ENCODE measurements around the gene MRPS34.

MRPS34 gene

DNA sequence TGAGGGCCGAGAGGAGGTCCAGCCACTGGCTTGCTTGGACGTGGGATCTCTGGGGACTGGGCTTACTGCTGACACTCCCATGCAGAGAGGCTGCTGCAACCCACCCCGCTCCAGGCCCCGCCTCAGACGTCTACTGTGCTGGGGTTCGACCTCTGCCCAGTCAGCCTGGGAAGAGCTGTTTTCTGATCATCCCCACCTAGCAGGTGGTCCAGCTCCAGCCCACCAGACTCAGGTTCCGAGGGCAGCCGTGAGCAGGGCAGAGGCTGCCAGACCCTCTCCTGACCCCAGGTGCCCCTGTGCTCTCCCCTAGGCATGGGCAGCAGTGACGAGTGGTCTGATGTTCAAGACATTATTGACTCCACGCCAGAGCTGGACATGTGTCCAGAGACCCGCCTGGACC is 25.0 kb downstream of the MRPS34 start:
- H3K4me1 ChIP-seq = no peaks in the 10 kb centered on the region
- no peaks in the 10 kb centered on the region for H3K79me2 ChIP-seq
- no peak overlapping the region for H3K27ac ChIP-seq
- no peaks in the 10 kb centered on the region for H3K27me3 ChIP-seq (ENCODE audit: control insufficient read depth, insufficient read depth, low read length)
- no peak overlapping the region for H3K4me3 ChIP-seq (ENCODE audit: low read depth, low read length)
- TF ChIP-seq, protein P1, sequence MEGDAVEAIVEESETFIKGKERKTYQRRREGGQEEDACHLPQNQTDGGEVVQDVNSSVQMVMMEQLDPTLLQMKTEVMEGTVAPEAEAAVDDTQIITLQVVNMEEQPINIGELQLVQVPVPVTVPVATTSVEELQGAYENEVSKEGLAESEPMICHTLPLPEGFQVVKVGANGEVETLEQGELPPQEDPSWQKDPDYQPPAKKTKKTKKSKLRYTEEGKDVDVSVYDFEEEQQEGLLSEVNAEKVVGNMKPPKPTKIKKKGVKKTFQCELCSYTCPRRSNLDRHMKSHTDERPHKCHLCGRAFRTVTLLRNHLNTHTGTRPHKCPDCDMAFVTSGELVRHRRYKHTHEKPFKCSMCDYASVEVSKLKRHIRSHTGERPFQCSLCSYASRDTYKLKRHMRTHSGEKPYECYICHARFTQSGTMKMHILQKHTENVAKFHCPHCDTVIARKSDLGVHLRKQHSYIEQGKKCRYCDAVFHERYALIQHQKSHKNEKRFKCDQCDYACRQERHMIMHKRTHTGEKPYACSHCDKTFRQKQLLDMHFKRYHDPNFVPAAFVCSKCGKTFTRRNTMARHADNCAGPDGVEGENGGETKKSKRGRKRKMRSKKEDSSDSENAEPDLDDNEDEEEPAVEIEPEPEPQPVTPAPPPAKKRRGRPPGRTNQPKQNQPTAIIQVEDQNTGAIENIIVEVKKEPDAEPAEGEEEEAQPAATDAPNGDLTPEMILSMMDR (IDR thresholded peaks at IDR 0.05) = no peak
- no peaks in the 10 kb centered on the region for H3K9me3 ChIP-seq (ENCODE audit: control insufficient read depth, low read length)
- H3K4me2 ChIP-seq (ENCODE audit: low read length) = no peak overlapping the region
- H3K36me3 ChIP-seq (ENCODE audit: control insufficient read depth, insufficient read depth, low read length) = no peaks in the 10 kb centered on the region
- H3K9ac ChIP-seq = no peak overlapping the region
- no peak overlapping the region for H2AFZ ChIP-seq

DNA sequence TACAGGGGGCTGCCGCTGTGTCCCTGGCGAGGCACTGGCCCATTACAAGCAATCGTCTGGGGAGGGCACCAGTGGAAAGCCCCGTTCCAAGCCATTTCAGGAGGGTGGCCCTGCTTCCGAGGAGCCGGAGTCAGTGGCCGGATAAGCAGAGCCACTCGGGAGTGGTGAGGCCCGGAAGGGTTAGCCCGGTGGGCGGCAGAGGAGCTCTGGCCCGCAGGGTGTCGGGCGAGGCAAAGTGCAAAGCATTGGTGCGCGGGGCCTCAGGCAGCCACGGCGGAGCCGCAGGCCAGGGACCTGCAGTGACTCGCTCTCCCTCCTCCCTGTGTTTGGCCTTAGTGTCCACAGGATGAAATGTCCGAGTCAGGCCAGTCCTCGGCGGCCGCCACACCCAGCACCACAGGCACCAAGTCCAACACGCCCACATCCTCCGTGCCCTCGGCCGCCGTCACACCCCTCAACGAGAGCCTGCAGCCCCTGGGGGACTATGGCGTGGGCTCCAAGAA is 26.2 kb downstream of the MRPS34 start:
- TF ChIP-seq, protein P1 (IDR thresholded peaks at IDR 0.05) = no peak
- no peaks in the 10 kb centered on the region for H3K36me3 ChIP-seq (ENCODE audit: control insufficient read depth, insufficient read depth, low read length)

DNA sequence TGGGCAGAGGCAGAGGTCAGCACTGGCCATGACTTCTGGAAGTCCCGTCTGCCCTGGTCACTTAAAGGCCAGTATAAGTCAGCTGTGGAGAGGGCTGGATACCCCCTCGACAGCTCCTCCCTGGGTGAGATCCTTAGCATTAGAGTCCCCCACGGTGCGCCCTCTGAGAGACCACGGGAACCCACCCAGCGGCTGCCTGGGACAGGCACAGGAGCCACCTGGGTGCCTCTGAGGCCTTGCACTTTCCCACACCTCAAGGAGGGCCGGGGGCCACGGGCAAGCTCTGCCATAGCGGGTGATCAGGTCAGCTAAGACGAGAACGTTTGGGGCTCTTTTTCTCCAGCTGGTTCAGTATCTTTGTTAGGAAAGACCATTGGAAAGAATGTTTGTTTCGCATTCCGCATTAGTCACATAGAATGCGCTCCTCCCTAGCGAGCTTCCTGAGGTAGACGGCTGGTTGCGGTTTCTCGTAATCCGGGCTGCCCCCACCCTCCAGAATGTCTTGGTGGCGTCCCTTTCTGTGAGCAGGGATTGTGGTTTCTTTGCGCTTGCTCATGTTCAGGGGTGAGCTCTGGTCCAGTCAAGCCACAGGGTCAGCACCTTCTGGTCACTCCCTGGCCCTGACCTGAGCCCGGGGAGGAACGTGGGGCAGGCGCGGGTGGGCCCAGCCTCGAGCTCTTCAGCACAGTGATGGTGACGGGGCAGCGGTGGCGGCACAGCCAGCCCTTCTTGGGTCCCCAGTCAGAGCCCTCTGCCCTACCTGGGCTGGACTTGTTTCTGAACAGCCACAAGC is 26.8 kb downstream of the MRPS34 start:
- no peaks in the 10 kb centered on the region for H3K4me1 ChIP-seq
- H3K4me2 ChIP-seq (ENCODE audit: low read length) = no peak overlapping the region
- peaks cover 8% of the 10 kb centered on the region for H3K79me2 ChIP-seq
- no peaks in the 10 kb centered on the region for H3K9me3 ChIP-seq (ENCODE audit: control insufficient read depth, low read length)
- no peak overlapping the region for H3K4me3 ChIP-seq (ENCODE audit: low read depth, low read length)
- H3K36me3 ChIP-seq (ENCODE audit: control insufficient read depth, insufficient read depth, low read length) = no peaks in the 10 kb centered on the region
- no peak overlapping the region for H3K9ac ChIP-seq
- H3K27ac ChIP-seq = no peak overlapping the region
- no peaks in the 10 kb centered on the region for H3K27me3 ChIP-seq (ENCODE audit: control insufficient read depth, insufficient read depth, low read length)
- TF ChIP-seq, protein P1 (IDR thresholded peaks at IDR 0.05) = no peak
- H2AFZ ChIP-seq = no peak overlapping the region

More for the DNA sequence above, 26.2 kb downstream of the MRPS34 start:
- Histone ChIP-seq H2AFZ (no peak overlapping the region), H3K4me2 (ENCODE audit: low read length) (no peak overlapping the region), H3K4me3 (ENCODE audit: low read depth, low read length) (no peak overlapping the region), H3K9me3 (ENCODE audit: control insufficient read depth, low read length) (no peaks in the 10 kb centered on the region), H3K27me3 (ENCODE audit: control insufficient read depth, insufficient read depth, low read length) (no peaks in the 10 kb centered on the region), H3K4me1 (no peaks in the 10 kb centered on the region), H3K79me2 (peaks cover 5% of the 10 kb centered on the region), H3K27ac (no peak overlapping the region), H3K9ac (no peak overlapping the region)

DNA sequence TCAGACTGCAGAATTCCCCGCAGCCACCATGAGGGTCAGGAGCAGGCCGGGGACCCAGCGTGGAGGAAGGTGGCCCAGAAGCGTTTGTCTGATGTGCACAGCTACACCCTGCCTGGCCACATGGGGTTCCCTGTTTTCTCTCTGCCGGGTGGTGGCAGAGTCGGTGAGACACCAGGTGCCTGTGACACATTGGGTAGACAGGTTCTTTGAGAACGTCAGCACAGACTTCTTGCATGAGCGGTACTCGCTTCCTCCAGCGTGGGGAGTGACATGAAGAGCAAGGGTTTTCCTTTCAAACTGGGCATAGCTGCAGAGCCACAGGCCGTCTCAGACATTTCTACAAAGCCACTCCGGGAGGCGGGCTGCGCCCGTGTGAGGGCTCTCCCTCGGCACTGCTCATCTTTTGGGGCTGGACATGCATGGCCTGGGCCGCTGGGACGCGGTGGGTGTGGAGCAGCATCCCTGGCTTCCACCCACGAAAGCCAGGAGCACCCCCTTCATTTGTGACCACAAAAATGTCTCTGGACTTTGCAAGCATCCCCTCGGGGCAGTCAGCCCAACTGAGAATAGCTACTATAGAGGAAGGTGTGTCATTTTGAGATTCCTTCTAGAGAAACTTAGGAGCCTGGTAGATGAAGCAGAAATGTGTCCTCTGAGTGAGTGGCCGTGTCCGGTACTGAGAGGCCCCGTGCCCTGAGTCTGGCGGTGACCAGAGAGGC is 27.6 kb downstream of the MRPS34 start:
- no peak overlapping the region for H3K27ac ChIP-seq
- peaks cover 14% of the 10 kb centered on the region for H3K79me2 ChIP-seq
- no peaks in the 10 kb centered on the region for H3K36me3 ChIP-seq (ENCODE audit: control insufficient read depth, insufficient read depth, low read length)

More for the DNA sequence above, 27.6 kb downstream of the MRPS34 start:
- Histone ChIP-seq H3K9me3 (ENCODE audit: control insufficient read depth, low read length) (no peaks in the 10 kb centered on the region), H3K4me3 (ENCODE audit: low read depth, low read length) (no peak overlapping the region), H3K9ac (no peak overlapping the region), H3K4me2 (ENCODE audit: low read length) (no peak overlapping the region), H3K4me1 (no peaks in the 10 kb centered on the region), H3K27me3 (ENCODE audit: control insufficient read depth, insufficient read depth, low read length) (no peaks in the 10 kb centered on the region), H2AFZ (no peak overlapping the region)
- TF ChIP-seq, protein P1 (IDR thresholded peaks at IDR 0.05) = no peak
